Esophagus muscularis mucosa (tissue), 3 donors: Measurements from ENCODE around the gene PTCD3.

Experiments
- CTCF ChIP-seq, 3 experiments: fragments of 200-600 bp in 2 of 3; fragments of 450-650 bp in 1 of 3; sonication (generic) in 2 of 3; IDR thresholded peaks; one replicate each; pipeline ENCODE4 v1.5.1; 2017 to 2019; ENCODE audit warnings: antibody characterized with exemption in 3 of 3, mild to moderate bottlenecking in 2 of 3, moderate library complexity in 1 of 3
- POLR2A ChIP-seq: fragments of 450-650 bp; IDR thresholded peaks from one replicate; pipeline ENCODE4 v1.6.1; 2017; ENCODE audit warnings: antibody characterized with exemption, moderate library complexity, mild to moderate bottlenecking, low read depth
- POLR2AphosphoS5 ChIP-seq, 2 donors: sonication (generic); formaldehyde crosslinking; IDR thresholded peaks; one replicate each; pipeline ENCODE4 v1.6.1; 2017; ENCODE audit warnings: antibody characterized with exemption in 2 of 2

- TF ChIP-seq POLR2A: no peak
- TF ChIP-seq CTCF (IDR thresholded peaks at IDR 0.05): no peak
- TF ChIP-seq POLR2AphosphoS5 (IDR thresholded peaks at IDR 0.05): no peak
Measured at GRCh38 chr2:86069783-86070339, 36.2 kb upstream of the PTCD3 start.
